BLaER1 (cell line): Measurements from ENCODE around the gene GZMB.
"Not testable (repeated sequence)": the region's sequence is repeated elsewhere in the genome, so short reads cannot be mapped to it uniquely, and the experiment has no call there.

Experiments used
- H3K27ac ChIP-seq: shearing (Covaris generic); formaldehyde crosslinking; 2 replicates; pipeline ENCODE4 v1.8.1; 2022
- H3K27me3 ChIP-seq: shearing (Covaris generic); formaldehyde crosslinking; 2 replicates; pipeline ENCODE4 v1.8.1; 2022
- H3K36me3 ChIP-seq: shearing (Covaris generic); formaldehyde crosslinking; 2 replicates; pipeline ENCODE4 v1.8.1; 2022
- H3K4me1 ChIP-seq: shearing (Covaris generic); formaldehyde crosslinking; 2 replicates; pipeline ENCODE4 v1.8.1; 2022
- H3K4me2 ChIP-seq: shearing (Covaris generic); formaldehyde crosslinking; 2 replicates; pipeline ENCODE4 v1.8.1; 2022
- H3K4me3 ChIP-seq: shearing (Covaris generic); formaldehyde crosslinking; 2 replicates; pipeline ENCODE4 v1.8.1; 2022
- H3K9ac ChIP-seq: shearing (Covaris generic); formaldehyde crosslinking; 2 replicates; pipeline ENCODE4 v1.8.1; 2022
- H3K9me3 ChIP-seq: shearing (Covaris generic); formaldehyde crosslinking; 2 replicates; pipeline ENCODE4 v1.8.1; 2022
- H4K20me1 ChIP-seq: shearing (Covaris generic); formaldehyde crosslinking; 2 replicates; pipeline ENCODE4 v1.8.1; 2022
- Cebpa-rat ChIP-seq: shearing (Covaris generic); IDR thresholded peaks from 2 replicates; pipeline ENCODE4 v1.8.1; 2022

Gene GZMB

GRCh38 chr14:24670594-24670993, 36.6 kb upstream of the GZMB start:
- TF ChIP-seq Cebpa-rat = no peak
- H3K36me3 ChIP-seq = no peaks in the 10 kb centered on the region
- no peaks in the 10 kb centered on the region for H3K27me3 ChIP-seq
- H3K9ac ChIP-seq = no peak overlapping the region
- H3K9me3 ChIP-seq = no peaks in the 10 kb centered on the region
- no peak overlapping the region for H3K27ac ChIP-seq
- H3K4me1 ChIP-seq = peaks cover 28% of the 10 kb centered on the region
- H3K4me2 ChIP-seq = no peak overlapping the region
- no peak overlapping the region for H3K4me3 ChIP-seq
- no peaks in the 10 kb centered on the region for H4K20me1 ChIP-seq

DNA sequence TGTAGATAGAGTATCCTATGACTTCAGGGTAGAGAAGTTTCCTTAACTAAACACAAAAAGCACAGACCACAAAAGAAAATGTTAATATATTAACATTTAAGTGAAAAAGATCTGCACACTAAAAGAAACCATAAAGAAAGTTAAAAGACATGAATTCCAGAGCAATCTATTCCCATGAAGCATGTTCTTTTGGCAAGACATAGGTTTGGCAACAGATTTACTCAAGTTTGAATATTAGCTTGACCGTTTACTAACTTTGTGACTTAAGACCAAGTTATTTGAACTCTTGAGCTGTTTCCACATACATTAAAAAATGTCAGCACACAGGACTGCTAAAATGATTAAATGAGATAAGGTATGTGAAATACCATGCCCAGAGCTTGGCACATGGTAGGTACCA, 35.7 kb upstream of the GZMB start:
- peaks cover 32% of the 10 kb centered on the region for H3K4me1 ChIP-seq

GRCh38 chr14:24665440-24665991, 31.5 kb upstream of the GZMB start:
- Histone ChIP-seq H3K27ac (no peak overlapping the region), H3K9me3 (no peaks in the 10 kb centered on the region), H3K4me1 (peaks cover 39% of the 10 kb centered on the region), H3K36me3 (no peaks in the 10 kb centered on the region), H3K27me3 (no peaks in the 10 kb centered on the region), H4K20me1 (no peaks in the 10 kb centered on the region), H3K4me2 (peak overlapping the region; percentile 45), H3K9ac (no peak overlapping the region), H3K4me3 (no peak overlapping the region)
- no peak for TF ChIP-seq Cebpa-rat

More for the DNA sequence above, 35.7 kb upstream of the GZMB start:
- no peak overlapping the region for H3K4me2 ChIP-seq
- no peak overlapping the region for H3K4me3 ChIP-seq
- no peaks in the 10 kb centered on the region for H3K27me3 ChIP-seq
- H3K9ac ChIP-seq = no peak overlapping the region
- H3K9me3 ChIP-seq = no peaks in the 10 kb centered on the region
- H4K20me1 ChIP-seq = no peaks in the 10 kb centered on the region
- TF ChIP-seq Cebpa-rat = no peak
- H3K27ac ChIP-seq = no peak overlapping the region
- no peaks in the 10 kb centered on the region for H3K36me3 ChIP-seq

- no peaks in the 10 kb centered on the region for H3K36me3 ChIP-seq
- no peaks in the 10 kb centered on the region for H4K20me1 ChIP-seq
- H3K27me3 ChIP-seq = no peaks in the 10 kb centered on the region
- H3K4me3 ChIP-seq = no peak overlapping the region
- H3K9me3 ChIP-seq = no peaks in the 10 kb centered on the region
- H3K9ac ChIP-seq = no peak overlapping the region
- no peak for TF ChIP-seq Cebpa-rat
- no peak overlapping the region for H3K27ac ChIP-seq
- H3K4me2 ChIP-seq = no peak overlapping the region
- peaks cover 50% of the 10 kb centered on the region for H3K4me1 ChIP-seq
Observed at GRCh38 chr14:24664366-24664765, 30.4 kb upstream of the GZMB start.

GRCh38 chr14:24662753-24663152, 28.8 kb upstream of the GZMB start:
- no peaks in the 10 kb centered on the region for H3K27me3 ChIP-seq
- H3K27ac ChIP-seq = no peak overlapping the region
- no peak overlapping the region for H3K4me3 ChIP-seq
- peak overlapping the region; percentile 47 for H3K4me2 ChIP-seq
- no peaks in the 10 kb centered on the region for H3K36me3 ChIP-seq
- TF ChIP-seq Cebpa-rat = no peak
- no peaks in the 10 kb centered on the region for H3K9me3 ChIP-seq
- no peaks in the 10 kb centered on the region for H4K20me1 ChIP-seq
- H3K9ac ChIP-seq = no peak overlapping the region
- peaks cover 57% of the 10 kb centered on the region for H3K4me1 ChIP-seq

- Histone ChIP-seq H4K20me1 (no peaks in the 10 kb centered on the region), H3K9me3 (no peaks in the 10 kb centered on the region), H3K27ac (no peak overlapping the region), H3K9ac (no peak overlapping the region), H3K4me2 (peak overlapping the region; percentile 50), H3K36me3 (no peaks in the 10 kb centered on the region), H3K4me1 (peaks cover 48% of the 10 kb centered on the region), H3K27me3 (no peaks in the 10 kb centered on the region), H3K4me3 (no peak overlapping the region)
- no peak for TF ChIP-seq Cebpa-rat
Observed at GRCh38 chr14:24659916-24660570, 26.1 kb upstream of the GZMB start.

GRCh38 chr14:24648361-24648760, 14.4 kb upstream of the GZMB start:
- H3K4me2 ChIP-seq, H4K20me1 ChIP-seq, H3K27me3 ChIP-seq, H3K36me3 ChIP-seq, H3K9ac ChIP-seq, H3K4me1 ChIP-seq, H3K27ac ChIP-seq, H3K4me3 ChIP-seq: not testable (repeated sequence)
- H3K9me3 ChIP-seq = peaks cover 11% of the 10 kb centered on the region

- Histone ChIP-seq H4K20me1 (no peaks in the 10 kb centered on the region), H3K27me3 (no peaks in the 10 kb centered on the region), H3K9me3 (no peaks in the 10 kb centered on the region), H3K9ac (no peak overlapping the region), H3K36me3 (no peaks in the 10 kb centered on the region), H3K4me3 (no peak overlapping the region), H3K27ac (no peak overlapping the region), H3K4me1 (peaks cover 12% of the 10 kb centered on the region), H3K4me2 (no peak overlapping the region)
- no peak for TF ChIP-seq Cebpa-rat
Observed at GRCh38 chr14:24639905-24640304, 5.9 kb upstream of the GZMB start.

- Histone ChIP-seq H3K27ac (no peak overlapping the region), H3K4me2 (no peak overlapping the region), H3K36me3 (no peaks in the 10 kb centered on the region), H3K27me3 (no peaks in the 10 kb centered on the region), H3K9ac (no peak overlapping the region), H3K9me3 (no peaks in the 10 kb centered on the region), H3K4me3 (no peak overlapping the region), H4K20me1 (no peaks in the 10 kb centered on the region), H3K4me1 (peaks cover 8% of the 10 kb centered on the region)
- no peak for TF ChIP-seq Cebpa-rat
Observed at GRCh38 chr14:24639270-24639669, 5.3 kb upstream of the GZMB start.

DNA sequence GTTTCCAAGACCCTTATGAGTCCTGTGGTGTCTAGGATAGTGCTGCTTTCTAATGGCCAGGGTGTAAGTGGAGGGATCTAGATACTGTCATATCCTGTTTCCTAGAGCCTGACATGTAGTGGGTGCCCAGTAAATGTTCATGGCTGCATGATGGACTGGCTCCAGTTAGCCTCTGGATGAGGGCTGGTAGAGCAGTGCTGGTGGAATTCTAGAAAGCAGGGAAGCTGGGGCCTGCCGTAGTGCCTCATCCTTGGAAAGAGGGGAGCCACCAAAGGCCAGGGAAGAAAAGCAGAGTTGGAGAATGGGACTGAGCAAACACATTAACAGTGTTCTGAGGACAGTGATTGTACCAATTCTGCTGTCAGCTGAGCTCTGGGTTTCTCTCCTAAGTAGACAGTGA, 637 bp downstream of the GZMB start:
- H3K9me3 ChIP-seq = no peaks in the 10 kb centered on the region
- no peak for TF ChIP-seq Cebpa-rat
- H4K20me1 ChIP-seq = no peaks in the 10 kb centered on the region
- H3K36me3 ChIP-seq = no peaks in the 10 kb centered on the region
- no peak overlapping the region for H3K9ac ChIP-seq
- H3K4me2 ChIP-seq = no peak overlapping the region
- H3K27me3 ChIP-seq = no peaks in the 10 kb centered on the region
- H3K4me1 ChIP-seq = no peaks in the 10 kb centered on the region
- H3K4me3 ChIP-seq = no peak overlapping the region
- H3K27ac ChIP-seq = no peak overlapping the region

DNA sequence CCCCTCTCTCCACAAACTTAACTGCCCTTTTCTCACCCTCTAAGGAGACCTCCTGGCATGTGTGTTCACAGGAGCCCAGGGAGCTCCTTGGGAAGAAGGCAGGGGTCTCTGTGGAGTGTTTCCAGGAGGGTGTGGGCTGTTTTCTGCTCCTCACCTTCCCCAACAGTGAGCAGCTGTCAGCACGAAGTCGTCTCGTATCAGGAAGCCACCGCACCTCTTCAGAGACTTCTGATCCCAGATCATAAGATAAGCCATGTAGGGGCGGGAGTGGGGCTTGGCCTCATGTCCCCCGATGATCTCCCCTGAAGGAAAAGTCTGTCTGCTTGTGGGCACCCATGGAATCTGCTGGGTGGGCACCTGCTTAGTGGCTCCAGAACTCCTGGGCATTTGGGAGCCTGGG, 1.2 kb downstream of the GZMB start:
- Histone ChIP-seq H3K4me1 (no peaks in the 10 kb centered on the region), H3K36me3 (no peaks in the 10 kb centered on the region), H3K9ac (no peak overlapping the region), H3K4me2 (no peak overlapping the region), H3K27me3 (no peaks in the 10 kb centered on the region), H4K20me1 (no peaks in the 10 kb centered on the region), H3K27ac (no peak overlapping the region), H3K9me3 (no peaks in the 10 kb centered on the region), H3K4me3 (no peak overlapping the region)
- TF ChIP-seq Cebpa-rat = no peak
